Mesenchymal stem cell (in vitro differentiated cells and primary cell): ENCODE data around the gene SYT7.

Source experiments
- DNase-seq: peaks from one replicate; pipeline ENCODE4 v3.0.0-alpha.2; 2013
- H2AFZ ChIP-seq: one replicate; pipeline ENCODE4 v1.6.1; 2013; ENCODE audit warnings: low read depth, mild to moderate bottlenecking, control low read depth, inconsistent platforms, low read length, moderate library complexity
- H2AK5ac ChIP-seq: 2 replicates; pipeline ENCODE4 v1.6.1; 2013; ENCODE audit warnings: low read length, moderate library complexity, mild to moderate bottlenecking, inconsistent platforms; ENCODE audit not compliant: severe bottlenecking
- H2BK120ac ChIP-seq: one replicate; pipeline ENCODE4 v1.6.1; 2013; ENCODE audit warnings: low read depth, mild to moderate bottlenecking, inconsistent platforms, low read length, moderate library complexity
- H2BK12ac ChIP-seq, 2 experiments: one replicate each; pipeline ENCODE4 v1.6.1; 2013; ENCODE audit warnings: inconsistent platforms in 2 of 2, low read length in 2 of 2, mild to moderate bottlenecking in 2 of 2, moderate library complexity in 2 of 2, control low read depth in 1 of 2
- H2BK15ac ChIP-seq: one replicate; pipeline ENCODE4 v1.6.1; 2013; ENCODE audit warnings: mild to moderate bottlenecking, low read depth, inconsistent platforms; ENCODE audit not compliant: poor library complexity, severe bottlenecking
- H2BK5ac ChIP-seq: 2 replicates; pipeline ENCODE4 v1.6.1; 2013; ENCODE audit warnings: low read depth, mild to moderate bottlenecking, low read length, control low read depth, inconsistent platforms; ENCODE audit not compliant: poor library complexity, severe bottlenecking
- H3K14ac ChIP-seq, 2 experiments: one replicate each; pipeline ENCODE4 v1.6.1; 2013; ENCODE audit warnings: inconsistent platforms in 2 of 2, low read length in 2 of 2, control low read depth in 1 of 2, mild to moderate bottlenecking in 1 of 2, moderate library complexity in 1 of 2
- H3K18ac ChIP-seq, 2 experiments: one replicate each; pipeline ENCODE4 v1.6.1; 2013; ENCODE audit warnings: inconsistent platforms in 2 of 2, low read length in 2 of 2, control low read depth in 1 of 2, low read depth in 1 of 2, mild to moderate bottlenecking in 1 of 2
- H3K23ac ChIP-seq, 2 experiments: one replicate each; pipeline ENCODE4 v1.6.1; 2013; ENCODE audit warnings: inconsistent platforms in 2 of 2, low read length in 2 of 2, mild to moderate bottlenecking in 2 of 2, moderate library complexity in 2 of 2, control low read depth in 1 of 2
- H3K27ac ChIP-seq: 2 replicates; pipeline ENCODE4 v1.5.1; 2013; ENCODE audit warnings: mild to moderate bottlenecking, moderate library complexity, low read length, control low read depth, inconsistent platforms; ENCODE audit not compliant: poor library complexity, severe bottlenecking
- H3K27me3 ChIP-seq, 2 experiments: 2 replicates each; pipeline versions ENCODE4 v1.6.1 to v1.7.0; 2013; ENCODE audit warnings: low read length in 2 of 2, mild to moderate bottlenecking in 2 of 2, moderate library complexity in 2 of 2, control low read depth in 1 of 2, inconsistent platforms in 1 of 2; ENCODE audit not compliant: control insufficient read depth in 1 of 2, insufficient read depth in 1 of 2
- H3K36me3 ChIP-seq, 2 experiments: 2 replicates each; pipeline versions ENCODE4 v1.6.1 to v1.7.0; 2013; ENCODE audit warnings: low read length in 2 of 2, control low read depth in 1 of 2, inconsistent platforms in 1 of 2, low read depth in 1 of 2, mild to moderate bottlenecking in 1 of 2; ENCODE audit not compliant: insufficient read depth in 2 of 2, control insufficient read depth in 1 of 2
- H3K4ac ChIP-seq, 2 experiments: one replicate each; pipeline ENCODE4 v1.6.1; 2013; ENCODE audit warnings: inconsistent platforms in 2 of 2, low read length in 2 of 2, mild to moderate bottlenecking in 2 of 2, moderate library complexity in 2 of 2, control low read depth in 1 of 2, low read depth in 1 of 2
- H3K4me1 ChIP-seq: 2 replicates; pipeline ENCODE4 v1.6.1; 2013; ENCODE audit warnings: low read depth, low read length, control low read depth; ENCODE audit not compliant: control insufficient read depth, insufficient read depth
- H3K4me2 ChIP-seq: 2 replicates; pipeline ENCODE4 v1.6.1; 2013; ENCODE audit warnings: low read length, mild to moderate bottlenecking, inconsistent platforms; ENCODE audit not compliant: poor library complexity, severe bottlenecking
- H3K4me3 ChIP-seq, 2 experiments: 2 replicates each; pipeline versions ENCODE4 v1.5.1 to v1.7.0; 2013; ENCODE audit warnings: low read length in 2 of 2, mild to moderate bottlenecking in 2 of 2, control low read depth in 1 of 2, low read depth in 1 of 2; ENCODE audit not compliant: insufficient read depth in 1 of 2
- H3K79me1 ChIP-seq: replicated peaks from 2 replicates; pipeline ENCODE4 v1.6.1; 2013; ENCODE audit warnings: mild to moderate bottlenecking, control low read depth, low read length, inconsistent platforms; ENCODE audit not compliant: poor library complexity, severe bottlenecking
- H3K9ac ChIP-seq: 2 replicates; pipeline ENCODE4 v1.7.0; 2013; ENCODE audit warnings: mild to moderate bottlenecking, low read length, moderate library complexity
- H3K9me3 ChIP-seq: 2 replicates; pipeline ENCODE4 v1.7.0; 2013; ENCODE audit warnings: mild to moderate bottlenecking, low read length; ENCODE audit not compliant: control insufficient read depth
- H4K8ac ChIP-seq: one replicate; pipeline ENCODE4 v1.6.1; 2013; ENCODE audit warnings: inconsistent platforms, mild to moderate bottlenecking, low read length, moderate library complexity
- H4K91ac ChIP-seq: one replicate; pipeline ENCODE4 v1.6.1; 2013; ENCODE audit warnings: mild to moderate bottlenecking, low read length, inconsistent platforms
- WGBS: methylation state at CpG from one replicate; pipeline ENCODE4 v1.1.7; 2013; ENCODE audit warnings: mixed read lengths; 5-methylcytosine and 5-hydroxymethylcytosine counted together

The SYT7 gene

GRCh38 chr11:61526229-61526628, 54.6 kb downstream of the SYT7 start:
- H2BK12ac ChIP-seq: no peak overlapping the region
- no peak overlapping the region for H3K9ac ChIP-seq
- H3K14ac ChIP-seq: no peak overlapping the region
- no peaks in the 10 kb centered on the region for H3K4me1 ChIP-seq
- DNase-seq: no peak
- no peak overlapping the region for H3K23ac ChIP-seq
- no peak overlapping the region for H4K91ac ChIP-seq
- H3K79me1 ChIP-seq: no peaks in the 10 kb centered on the region
- H2AFZ ChIP-seq: no peak overlapping the region
- WGBS: 86% methylated on average over 1 of the region's 1 CpG
- H3K9me3 ChIP-seq: no peaks in the 10 kb centered on the region
- no peak overlapping the region for H2BK5ac ChIP-seq
- peaks cover 0 to 32% of the 10 kb centered on the region in 2 experiments for H3K36me3 ChIP-seq
- no peak overlapping the region for H3K4ac ChIP-seq
- H2BK15ac ChIP-seq: no peak overlapping the region
- no peak overlapping the region for H3K4me2 ChIP-seq
- H3K27me3 ChIP-seq: peaks cover 25 to 78% of the 10 kb centered on the region in 2 experiments
- no peak overlapping the region for H3K27ac ChIP-seq
- no peak overlapping the region for H3K18ac ChIP-seq
- H2BK120ac ChIP-seq: no peak overlapping the region
- no peak overlapping the region for H2AK5ac ChIP-seq
- no peak overlapping the region for H3K4me3 ChIP-seq
- no peak overlapping the region for H4K8ac ChIP-seq

GRCh38 chr11:61524963-61525587, 55.8 kb downstream of the SYT7 start:
- Histone ChIP-seq H3K36me3 (peaks cover 0 to 32% of the 10 kb centered on the region in 2 experiments), H2BK5ac (no peak overlapping the region), H2AK5ac (no peak overlapping the region), H3K18ac (no peak overlapping the region), H3K4me3 (no peak overlapping the region), H2BK15ac (no peak overlapping the region), H3K4me2 (no peak overlapping the region), H4K8ac (no peak overlapping the region), H2BK120ac (no peak overlapping the region), H4K91ac (no peak overlapping the region), H3K4ac (no peak overlapping the region), H3K14ac (no peak overlapping the region), H3K9me3 (no peaks in the 10 kb centered on the region), H3K27me3 (peaks cover 25 to 72% of the 10 kb centered on the region in 2 experiments), H3K23ac (no peak overlapping the region), H2BK12ac (no peak overlapping the region), H3K27ac (no peak overlapping the region), H2AFZ (no peak overlapping the region), H3K4me1 (no peaks in the 10 kb centered on the region), H3K9ac (no peak overlapping the region), H3K79me1 (no peaks in the 10 kb centered on the region)
- no peak for DNase-seq
- 92% methylated on average over 19 of the region's 19 CpGs for WGBS

- Histone ChIP-seq H2AFZ (no peak overlapping the region), H3K18ac (no peak overlapping the region), H2BK120ac (no peak overlapping the region), H4K91ac (no peak overlapping the region), H2BK5ac (no peak overlapping the region), H3K27ac (no peak overlapping the region), H3K36me3 (peaks cover 0 to 33% of the 10 kb centered on the region in 2 experiments), H3K4me3 (no peak overlapping the region), H2BK15ac (no peak overlapping the region), H4K8ac (no peak overlapping the region), H3K27me3 (peaks cover 25 to 68% of the 10 kb centered on the region in 2 experiments), H3K14ac (no peak overlapping the region), H3K4ac (no peak overlapping the region), H2AK5ac (no peak overlapping the region), H3K9ac (no peak overlapping the region), H3K4me2 (no peak overlapping the region), H3K4me1 (no peaks in the 10 kb centered on the region), H3K79me1 (no peaks in the 10 kb centered on the region), H2BK12ac (no peak overlapping the region), H3K23ac (no peak overlapping the region), H3K9me3 (no peaks in the 10 kb centered on the region)
- 91% methylated on average over 12 of the region's 12 CpGs for WGBS
- DNase-seq: no peak
Measured at GRCh38 chr11:61524446-61524845, 56.4 kb downstream of the SYT7 start.

GRCh38 chr11:61522881-61523280, 58.0 kb downstream of the SYT7 start:
- Histone ChIP-seq H3K4ac (no peak overlapping the region), H3K4me3 (no peak overlapping the region), H3K27me3 (peaks cover 15 to 61% of the 10 kb centered on the region in 2 experiments), H2AFZ (no peak overlapping the region), H2BK5ac (no peak overlapping the region), H4K8ac (no peak overlapping the region), H3K4me1 (no peaks in the 10 kb centered on the region), H2AK5ac (no peak overlapping the region), H3K14ac (no peak overlapping the region), H2BK120ac (no peak overlapping the region), H3K4me2 (no peak overlapping the region), H3K18ac (no peak overlapping the region), H3K9me3 (no peaks in the 10 kb centered on the region), H2BK12ac (no peak overlapping the region), H3K79me1 (no peaks in the 10 kb centered on the region), H3K27ac (no peak overlapping the region), H4K91ac (no peak overlapping the region), H3K9ac (no peak overlapping the region), H3K36me3 (peaks cover 0 to 35% of the 10 kb centered on the region in 2 experiments), H2BK15ac (no peak overlapping the region), H3K23ac (no peak overlapping the region)
- 87% methylated on average over 12 of the region's 15 CpGs for WGBS
- no peak for DNase-seq
